ENCODE results near the gene PLEKHM3.

The PLEKHM3 gene, protein sequence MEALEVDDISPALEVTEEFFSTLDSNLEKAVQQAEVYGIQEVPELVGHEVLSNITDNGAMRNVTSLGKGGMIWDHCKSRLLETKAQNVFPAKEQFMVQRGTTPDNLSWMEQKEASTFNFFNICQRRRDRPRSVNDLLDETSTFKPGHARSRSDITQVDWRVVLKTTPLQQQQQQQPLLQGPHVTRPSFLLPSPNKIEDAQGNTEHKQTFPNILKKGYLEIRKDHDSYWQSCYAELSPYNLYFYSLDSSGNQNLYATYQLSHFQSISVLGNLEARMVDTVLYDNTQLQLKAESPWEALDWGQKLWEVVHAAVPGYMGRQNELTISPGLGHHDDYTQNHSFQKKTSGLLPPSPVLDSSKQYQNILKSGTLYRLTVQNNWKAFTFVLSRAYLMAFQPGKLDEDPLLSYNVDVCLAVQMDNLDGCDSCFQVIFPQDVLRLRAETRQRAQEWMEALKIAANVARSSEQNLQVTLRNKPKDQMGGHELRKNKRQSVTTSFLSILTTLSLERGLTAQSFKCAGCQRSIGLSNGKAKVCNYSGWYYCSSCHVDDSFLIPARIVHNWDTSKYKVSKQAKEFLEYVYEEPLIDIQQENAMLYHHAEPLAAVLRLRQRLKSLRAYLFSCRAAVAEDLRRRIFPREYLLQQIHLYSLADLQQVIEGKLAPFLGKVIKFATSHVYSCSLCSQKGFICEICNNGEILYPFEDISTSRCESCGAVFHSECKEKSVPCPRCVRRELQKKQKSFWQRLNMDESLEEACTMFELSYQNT

DNA sequence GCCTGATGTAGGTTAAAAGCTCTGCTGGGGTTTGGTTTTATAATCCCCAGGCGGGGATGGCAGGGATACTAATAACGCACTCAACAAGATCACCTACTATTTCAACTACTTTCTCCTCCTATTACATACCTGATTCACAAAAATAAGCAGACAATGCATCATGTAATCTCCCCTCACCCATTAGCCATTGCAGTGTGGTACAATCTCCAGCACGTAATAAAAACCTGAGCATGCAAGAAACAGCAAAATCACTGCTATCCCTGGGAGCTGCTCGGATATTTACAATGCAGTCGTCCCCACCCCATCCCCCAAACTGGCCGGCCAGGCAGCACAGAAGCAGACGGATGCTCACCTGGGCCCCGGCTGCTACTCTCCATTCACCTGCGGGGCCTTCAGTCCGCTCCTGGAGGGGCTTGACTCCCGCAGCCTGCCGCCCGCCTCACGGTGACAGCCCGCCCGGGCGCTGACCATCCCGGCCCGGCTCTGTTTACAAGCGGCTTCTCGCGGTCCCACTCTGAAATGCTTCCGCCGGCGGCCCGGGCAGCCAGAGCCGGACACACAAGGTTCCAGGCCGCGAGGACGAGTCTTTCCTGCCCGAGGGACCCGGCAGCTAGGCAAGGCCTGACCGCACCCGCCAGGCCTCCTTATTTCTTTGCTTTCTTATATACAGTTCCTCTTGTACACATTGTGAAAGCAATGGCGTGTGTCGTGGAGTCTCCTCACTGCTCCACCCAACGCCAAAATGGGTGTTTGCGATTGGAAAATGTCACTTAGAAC, at the start of gene PLEKHM3:
TSS of gene PLEKHM3 (minus strand) at position 491 of the 777 bp plus-strand sequence. CDS start 23,888 bp downstream, outside the sequence.
- H3K27me3 ChIP-seq (ENCODE audit: low read length): no peaks in the 10 kb centered on the region
- H3F3A ChIP-seq (ENCODE audit: insufficient read depth): no peaks in the 10 kb centered on the region
- H3K27ac ChIP-seq (ENCODE audit: low read depth, low read length): peak within 1 kb of the TSS; percentile 31; the same call in 1 of the 2 replicates
- H3K9me3 ChIP-seq (ENCODE audit: insufficient read depth, low read length): no peaks in the 10 kb centered on the region
- no peak for TF ChIP-seq EZH2phosphoT487 (conservative IDR thresholded peaks at IDR 0.05; ENCODE audit: low read length)
- TF ChIP-seq, protein P1, sequence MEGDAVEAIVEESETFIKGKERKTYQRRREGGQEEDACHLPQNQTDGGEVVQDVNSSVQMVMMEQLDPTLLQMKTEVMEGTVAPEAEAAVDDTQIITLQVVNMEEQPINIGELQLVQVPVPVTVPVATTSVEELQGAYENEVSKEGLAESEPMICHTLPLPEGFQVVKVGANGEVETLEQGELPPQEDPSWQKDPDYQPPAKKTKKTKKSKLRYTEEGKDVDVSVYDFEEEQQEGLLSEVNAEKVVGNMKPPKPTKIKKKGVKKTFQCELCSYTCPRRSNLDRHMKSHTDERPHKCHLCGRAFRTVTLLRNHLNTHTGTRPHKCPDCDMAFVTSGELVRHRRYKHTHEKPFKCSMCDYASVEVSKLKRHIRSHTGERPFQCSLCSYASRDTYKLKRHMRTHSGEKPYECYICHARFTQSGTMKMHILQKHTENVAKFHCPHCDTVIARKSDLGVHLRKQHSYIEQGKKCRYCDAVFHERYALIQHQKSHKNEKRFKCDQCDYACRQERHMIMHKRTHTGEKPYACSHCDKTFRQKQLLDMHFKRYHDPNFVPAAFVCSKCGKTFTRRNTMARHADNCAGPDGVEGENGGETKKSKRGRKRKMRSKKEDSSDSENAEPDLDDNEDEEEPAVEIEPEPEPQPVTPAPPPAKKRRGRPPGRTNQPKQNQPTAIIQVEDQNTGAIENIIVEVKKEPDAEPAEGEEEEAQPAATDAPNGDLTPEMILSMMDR (IDR thresholded peaks at IDR 0.05; ENCODE audit: insufficient read depth, low read length, poor library complexity, severe bottlenecking): no peak
- peaks cover 7% of the 10 kb centered on the region; the same call in 1 of the 2 replicates for H3K79me2 ChIP-seq (ENCODE audit: insufficient read depth, low read length)
- H3K4me2 ChIP-seq (ENCODE audit: low read depth, low read length, poor library complexity, severe bottlenecking): peak within 1 kb of the TSS; percentile 79
- H3K4me3 ChIP-seq (ENCODE audit: insufficient read depth, low read length, poor library complexity, severe bottlenecking): peak within 1 kb of the TSS; percentile 88
- H3K9me2 ChIP-seq (replicated peaks; ENCODE audit: insufficient read depth, low read length): no peaks in the 10 kb centered on the region
- H3K9ac ChIP-seq (ENCODE audit: low read length): peak within 1 kb of the TSS; percentile 75
- peak within 1 kb of the TSS; percentile 99 for H2AFZ ChIP-seq (ENCODE audit: low read depth, low read length, severe bottlenecking)
- H3K36me3 ChIP-seq (ENCODE audit: low read length): no peaks in the 10 kb centered on the region
- H4K20me1 ChIP-seq (ENCODE audit: low read depth, low read length): no peaks in the 10 kb centered on the region

DNA sequence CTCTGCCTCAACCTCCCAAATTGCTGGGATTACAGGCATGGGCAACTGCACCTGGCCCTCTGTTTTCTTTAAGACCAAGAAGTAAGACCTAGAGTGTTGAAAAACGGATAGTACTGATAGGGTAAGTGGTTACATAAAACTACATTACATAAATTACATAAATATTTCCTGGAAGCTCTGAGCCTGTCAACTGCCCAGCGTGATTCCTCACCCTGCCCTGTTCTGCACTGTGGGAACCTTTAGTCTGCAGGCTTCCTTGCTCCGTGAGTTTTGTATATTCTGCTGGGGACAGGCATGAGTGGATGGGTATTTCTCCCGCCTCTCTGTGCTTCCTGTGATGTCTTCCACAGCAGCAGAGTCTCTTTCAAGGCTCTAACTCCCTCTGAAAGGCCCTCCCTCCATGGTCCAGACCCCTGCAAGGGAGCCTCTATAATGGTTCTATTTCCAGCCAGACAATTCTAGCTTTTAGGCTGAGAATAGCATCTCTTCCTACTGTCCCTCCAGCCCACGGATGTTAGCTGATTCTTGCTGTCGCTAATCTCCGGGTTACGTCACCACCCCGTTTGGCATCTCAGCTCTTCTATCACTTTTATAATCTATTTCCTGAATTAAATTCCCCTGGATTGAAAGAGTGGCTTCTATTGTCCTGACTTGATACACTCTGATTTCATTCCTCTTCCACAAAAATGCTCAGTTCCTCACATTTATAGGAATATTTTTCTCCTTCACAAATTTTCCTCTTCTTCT, 49.5 kb upstream of the PLEKHM3 start:
- Histone ChIP-seq H3K9me2 (replicated peaks; ENCODE audit: insufficient read depth, low read length) (no peaks in the 10 kb centered on the region), H3F3A (ENCODE audit: insufficient read depth) (no peaks in the 10 kb centered on the region), H3K9me3 (ENCODE audit: insufficient read depth, low read length) (no peaks in the 10 kb centered on the region), H3K4me2 (ENCODE audit: low read depth, low read length, poor library complexity, severe bottlenecking) (no peak overlapping the region), H3K79me2 (ENCODE audit: insufficient read depth, low read length) (no peaks in the 10 kb centered on the region), H4K20me1 (ENCODE audit: low read depth, low read length) (no peaks in the 10 kb centered on the region), H3K27ac (ENCODE audit: low read depth, low read length) (no peak overlapping the region), H2AFZ (ENCODE audit: low read depth, low read length, severe bottlenecking) (no peak overlapping the region), H3K9ac (ENCODE audit: low read length) (no peak overlapping the region), H3K27me3 (ENCODE audit: low read length) (no peaks in the 10 kb centered on the region), H3K4me3 (ENCODE audit: insufficient read depth, low read length, poor library complexity, severe bottlenecking) (no peak overlapping the region), H3K36me3 (ENCODE audit: low read length) (no peaks in the 10 kb centered on the region)
- TF ChIP-seq, protein P1 (IDR thresholded peaks at IDR 0.05; ENCODE audit: insufficient read depth, low read length, poor library complexity, severe bottlenecking): no peak
- TF ChIP-seq EZH2phosphoT487 (conservative IDR thresholded peaks at IDR 0.05; ENCODE audit: low read length): no peak

DNA sequence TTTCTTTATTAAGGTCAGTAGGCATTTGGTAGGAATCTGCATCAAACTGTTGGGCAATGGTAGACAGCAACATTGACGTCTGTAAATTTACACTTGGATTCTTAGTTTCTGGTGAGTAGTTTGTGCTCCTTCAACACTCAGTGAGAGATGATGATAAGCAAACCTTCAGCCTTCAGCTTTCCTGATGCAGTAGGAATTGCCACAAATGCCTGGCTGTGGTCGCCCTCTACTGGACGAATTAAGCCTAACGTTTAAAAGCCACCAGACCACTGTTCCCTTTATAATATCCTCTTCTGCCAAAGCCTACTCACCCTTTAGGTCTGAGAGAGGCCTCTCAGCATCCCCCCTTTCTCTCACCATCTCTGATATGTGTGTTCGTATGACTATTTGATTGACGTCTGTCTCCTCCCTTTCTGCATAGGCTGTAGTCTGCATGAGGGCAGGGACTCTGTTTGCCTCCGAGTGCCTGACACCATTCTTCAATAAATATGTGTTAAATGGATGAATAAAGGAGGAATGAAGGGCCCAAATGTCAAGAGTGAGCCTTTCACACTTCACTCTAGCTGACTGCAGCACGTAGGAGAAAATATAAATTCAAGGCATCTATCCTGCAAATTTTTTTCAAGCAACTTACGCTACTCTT, 47.0 kb upstream of the PLEKHM3 start:
- no peak for TF ChIP-seq EZH2phosphoT487 (conservative IDR thresholded peaks at IDR 0.05; ENCODE audit: low read length)
- TF ChIP-seq, protein P1 (IDR thresholded peaks at IDR 0.05; ENCODE audit: insufficient read depth, low read length, poor library complexity, severe bottlenecking): peak; percentile 51

More for the DNA sequence above, 47.0 kb upstream of the PLEKHM3 start:
- H2AFZ ChIP-seq (ENCODE audit: low read depth, low read length, severe bottlenecking): no peak overlapping the region
- H3K4me2 ChIP-seq (ENCODE audit: low read depth, low read length, poor library complexity, severe bottlenecking): no peak overlapping the region
- no peak overlapping the region for H3K27ac ChIP-seq (ENCODE audit: low read depth, low read length)
- H3F3A ChIP-seq (ENCODE audit: insufficient read depth): no peaks in the 10 kb centered on the region
- H4K20me1 ChIP-seq (ENCODE audit: low read depth, low read length): no peaks in the 10 kb centered on the region
- no peaks in the 10 kb centered on the region for H3K27me3 ChIP-seq (ENCODE audit: low read length)
- H3K9me3 ChIP-seq (ENCODE audit: insufficient read depth, low read length): no peaks in the 10 kb centered on the region
- no peak overlapping the region for H3K9ac ChIP-seq (ENCODE audit: low read length)
- no peaks in the 10 kb centered on the region for H3K9me2 ChIP-seq (replicated peaks; ENCODE audit: insufficient read depth, low read length)
- H3K79me2 ChIP-seq (ENCODE audit: insufficient read depth, low read length): no peaks in the 10 kb centered on the region
- H3K36me3 ChIP-seq (ENCODE audit: low read length): no peaks in the 10 kb centered on the region
- no peak overlapping the region for H3K4me3 ChIP-seq (ENCODE audit: insufficient read depth, low read length, poor library complexity, severe bottlenecking)
